Smooth muscle cell (in vitro differentiated cells): ENCODE results near the gene PKP3. TPM values are rescaled to one million over a fixed set of nuclear protein-coding genes. Genes with fewer than 3 reads are reported as not detected.
"Not testable (repeated sequence)": the region's sequence is repeated elsewhere in the genome, so short reads cannot be mapped to it uniquely, and the experiment has no call there.

ENCODE experiments used
- DNase-seq: peaks from one replicate; lab custom pipeline; 2025; ENCODE audit not compliant: unreplicated experiment; lab: John Stamatoyannopoulos, UW
- H2AFZ ChIP-seq: fragments of 200-600 bp; sonication (generic); 2 replicates; pipeline ENCODE4 v1.6.0; 2016; ENCODE audit warnings: antibody characterized with exemption, low read depth, mild to moderate bottlenecking
- H3F3A ChIP-seq: fragments of 200-600 bp; sonication (generic); 2 replicates; pipeline ENCODE4 v1.6.0; 2017; ENCODE audit warnings: antibody characterized with exemption, low read depth
- H3K27ac ChIP-seq: fragments of 200-600 bp; sonication (generic); 2 replicates; pipeline ENCODE4 v1.5.1; 2016; ENCODE audit warnings: low read depth, mild to moderate bottlenecking
- H3K27me3 ChIP-seq: fragments of 200-600 bp; sonication (generic); 2 replicates; pipeline ENCODE4 v1.6.1; 2016; ENCODE audit warnings: low read depth, mild to moderate bottlenecking
- H3K36me3 ChIP-seq: fragments of 200-600 bp; sonication (generic); 2 replicates; pipeline ENCODE4 v1.5.1; 2016; ENCODE audit warnings: low read depth
- H3K4me1 ChIP-seq: fragments of 200-600 bp; sonication (generic); 2 replicates; pipeline ENCODE4 v1.5.1; 2016; ENCODE audit warnings: low read depth
- H3K4me2 ChIP-seq: fragments of 200-600 bp; sonication (generic); 2 replicates; pipeline ENCODE4 v1.6.0; 2016; ENCODE audit warnings: mild to moderate bottlenecking
- H3K4me3 ChIP-seq: fragments of 200-600 bp; sonication (generic); 2 replicates; pipeline ENCODE4 v1.5.1; 2016; ENCODE audit warnings: mild to moderate bottlenecking
- H3K79me2 ChIP-seq: fragments of 200-600 bp; sonication (generic); 2 replicates; pipeline ENCODE4 v1.6.0; 2016; ENCODE audit warnings: low read depth, mild to moderate bottlenecking
- H3K9ac ChIP-seq: fragments of 200-600 bp; sonication (generic); 2 replicates; pipeline ENCODE4 v1.6.0; 2016; ENCODE audit warnings: low read depth
- H3K9me3 ChIP-seq: fragments of 200-600 bp; sonication (generic); replicated peaks from 2 replicates; pipeline ENCODE4 v1.5.1; 2016; ENCODE audit warnings: low read depth
- H4K20me1 ChIP-seq: fragments of 200-600 bp; sonication (generic); 2 replicates; pipeline ENCODE4 v1.6.0; 2016; ENCODE audit warnings: low read depth
- WGBS: methylation state at CpG from one replicate; pipeline ENCODE4 v1.1.7; 2016; ENCODE audit warnings: low lambda C conversion rate; 5-methylcytosine and 5-hydroxymethylcytosine counted together
- polyA plus RNA-seq: library from polyadenylated mRNA; unstranded; fragments of >200 nt; fragmentation: Nextera tagmentation; extraction: Ambion mirVana; gene quantifications from 2 replicates; pipeline ENCODE4 v1.2.1, GENCODE V29; 2016
- total RNA-seq: library from RNA; depleted of rRNA; stranded (reverse); fragments of >200 nt; gene quantifications from 2 replicates; pipeline ENCODE4 v1.2.3, GENCODE V29; 2014
- TF ChIP-seq, protein P1 (sequence below): fragments of 200-600 bp; sonication (generic); IDR thresholded peaks from 2 replicates; pipeline ENCODE4 v1.5.1; 2017; ENCODE audit warnings: borderline replicate concordance, mild to moderate bottlenecking, antibody characterized with exemption; ENCODE audit not compliant: insufficient read depth, poor library complexity, severe bottlenecking

The PKP3 gene
- total and polyA plus RNA-seq, 2 experiments from 2014 or later = 24.6 to 61.2 TPM

DNA sequence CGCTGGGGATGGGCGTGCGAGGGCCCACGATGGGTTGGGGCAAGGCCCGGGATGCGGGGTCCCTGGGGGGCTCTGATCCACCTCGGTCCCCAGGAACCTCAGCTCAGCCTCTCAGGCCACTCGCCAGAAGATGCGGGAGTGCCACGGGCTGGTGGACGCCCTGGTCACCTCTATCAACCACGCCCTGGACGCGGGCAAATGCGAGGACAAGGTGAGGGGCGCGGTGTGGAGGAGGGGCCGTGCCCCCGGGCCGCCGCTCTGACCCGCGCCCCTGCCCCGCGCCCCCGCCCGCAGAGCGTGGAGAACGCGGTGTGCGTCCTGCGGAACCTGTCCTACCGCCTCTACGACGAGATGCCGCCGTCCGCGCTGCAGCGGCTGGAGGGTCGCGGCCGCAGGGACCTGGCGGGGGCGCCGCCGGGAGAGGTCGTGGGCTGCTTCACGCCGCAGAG lies 6.3 kb downstream of the PKP3 start:
- Histone ChIP-seq H3K36me3 (no peaks in the 10 kb centered on the region), H3K4me2 (no peak overlapping the region), H4K20me1 (peaks cover 7% of the 10 kb centered on the region), H3F3A (no peaks in the 10 kb centered on the region), H2AFZ (no peak overlapping the region), H3K27ac (no peak overlapping the region), H3K4me1 (no peaks in the 10 kb centered on the region), H3K9me3 (no peaks in the 10 kb centered on the region), H3K79me2 (no peaks in the 10 kb centered on the region), H3K4me3 (no peak overlapping the region), H3K9ac (no peak overlapping the region), H3K27me3 (no peaks in the 10 kb centered on the region)
- 96% methylated on average over 19 of the region's 50 CpGs for WGBS
- no peak for DNase-seq
- TF ChIP-seq, protein P1, sequence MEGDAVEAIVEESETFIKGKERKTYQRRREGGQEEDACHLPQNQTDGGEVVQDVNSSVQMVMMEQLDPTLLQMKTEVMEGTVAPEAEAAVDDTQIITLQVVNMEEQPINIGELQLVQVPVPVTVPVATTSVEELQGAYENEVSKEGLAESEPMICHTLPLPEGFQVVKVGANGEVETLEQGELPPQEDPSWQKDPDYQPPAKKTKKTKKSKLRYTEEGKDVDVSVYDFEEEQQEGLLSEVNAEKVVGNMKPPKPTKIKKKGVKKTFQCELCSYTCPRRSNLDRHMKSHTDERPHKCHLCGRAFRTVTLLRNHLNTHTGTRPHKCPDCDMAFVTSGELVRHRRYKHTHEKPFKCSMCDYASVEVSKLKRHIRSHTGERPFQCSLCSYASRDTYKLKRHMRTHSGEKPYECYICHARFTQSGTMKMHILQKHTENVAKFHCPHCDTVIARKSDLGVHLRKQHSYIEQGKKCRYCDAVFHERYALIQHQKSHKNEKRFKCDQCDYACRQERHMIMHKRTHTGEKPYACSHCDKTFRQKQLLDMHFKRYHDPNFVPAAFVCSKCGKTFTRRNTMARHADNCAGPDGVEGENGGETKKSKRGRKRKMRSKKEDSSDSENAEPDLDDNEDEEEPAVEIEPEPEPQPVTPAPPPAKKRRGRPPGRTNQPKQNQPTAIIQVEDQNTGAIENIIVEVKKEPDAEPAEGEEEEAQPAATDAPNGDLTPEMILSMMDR = no peak

DNA sequence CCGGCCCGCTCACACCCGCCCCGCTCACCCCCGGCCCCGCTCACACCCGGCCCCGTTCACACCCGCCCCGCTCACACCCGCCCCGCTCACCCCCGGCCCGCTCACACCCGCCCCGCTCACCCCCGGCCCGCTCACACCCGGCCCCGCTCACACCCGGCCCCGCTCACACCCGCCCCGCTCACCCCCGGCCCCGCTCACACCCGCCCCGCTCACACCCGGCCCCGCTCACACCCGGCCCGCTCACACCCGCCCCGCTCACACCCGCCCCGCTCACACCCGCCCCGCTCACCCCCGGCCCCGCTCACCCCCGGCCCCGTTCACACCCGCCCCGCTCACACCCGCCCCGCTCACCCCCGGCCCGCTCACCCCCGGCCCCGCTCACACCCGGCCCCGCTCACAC lies 7.2 kb downstream of the PKP3 start:
- H3K36me3 ChIP-seq, H3K4me3 ChIP-seq, H3K4me1 ChIP-seq, H2AFZ ChIP-seq, DNase-seq, H3K4me2 ChIP-seq, H3K9me3 ChIP-seq, H3K79me2 ChIP-seq, H3K9ac ChIP-seq, H3K27ac ChIP-seq, H3F3A ChIP-seq, H3K27me3 ChIP-seq, H4K20me1 ChIP-seq: not testable (repeated sequence)
- WGBS = no CpG with 5 or more reads among the region's 52 CpGs

DNA sequence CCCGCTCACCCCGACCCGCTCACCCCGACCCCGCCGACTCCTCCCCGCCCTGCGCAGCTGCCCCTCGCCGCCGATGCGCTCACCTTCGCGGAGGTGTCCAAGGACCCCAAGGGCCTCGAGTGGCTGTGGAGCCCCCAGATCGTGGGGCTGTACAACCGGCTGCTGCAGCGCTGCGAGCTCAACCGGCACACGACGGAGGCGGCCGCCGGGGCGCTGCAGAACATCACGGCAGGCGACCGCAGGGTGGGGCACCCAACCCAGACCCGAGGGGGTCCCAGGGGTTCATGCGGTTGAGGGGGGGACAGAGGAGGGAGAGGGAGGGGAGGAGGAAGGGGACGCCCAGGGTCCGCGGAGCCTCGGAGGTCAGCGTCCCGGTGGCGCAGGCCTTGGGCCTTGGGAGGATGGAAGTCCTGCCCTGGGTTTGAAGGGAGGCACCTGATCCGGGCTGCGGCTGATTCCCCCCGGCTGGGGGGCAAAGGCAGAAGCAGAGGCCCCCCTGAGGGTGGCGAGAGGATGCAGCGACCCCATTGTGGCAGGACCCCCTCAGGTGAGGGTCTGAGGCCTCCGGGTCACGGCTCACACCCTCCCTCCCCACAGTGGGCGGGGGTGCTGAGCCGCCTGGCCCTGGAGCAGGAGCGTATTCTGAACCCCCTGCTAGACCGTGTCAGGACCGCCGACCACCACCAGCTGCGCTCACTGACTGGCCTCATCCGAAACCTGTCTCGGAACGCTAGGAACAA lies 9.2 kb downstream of the PKP3 start:
- Histone ChIP-seq H4K20me1 (no peaks in the 10 kb centered on the region), H3K4me2 (no peak overlapping the region), H3K9ac (no peak overlapping the region), H3F3A (no peaks in the 10 kb centered on the region), H2AFZ (no peak overlapping the region), H3K36me3 (no peaks in the 10 kb centered on the region), H3K27me3 (no peaks in the 10 kb centered on the region), H3K9me3 (no peaks in the 10 kb centered on the region), H3K4me3 (no peak overlapping the region), H3K4me1 (no peaks in the 10 kb centered on the region), H3K27ac (no peak overlapping the region), H3K79me2 (no peaks in the 10 kb centered on the region)
- 96% methylated on average over 33 of the region's 55 CpGs for WGBS
- TF ChIP-seq, protein P1 = no peak
- DNase-seq = no peak

DNA sequence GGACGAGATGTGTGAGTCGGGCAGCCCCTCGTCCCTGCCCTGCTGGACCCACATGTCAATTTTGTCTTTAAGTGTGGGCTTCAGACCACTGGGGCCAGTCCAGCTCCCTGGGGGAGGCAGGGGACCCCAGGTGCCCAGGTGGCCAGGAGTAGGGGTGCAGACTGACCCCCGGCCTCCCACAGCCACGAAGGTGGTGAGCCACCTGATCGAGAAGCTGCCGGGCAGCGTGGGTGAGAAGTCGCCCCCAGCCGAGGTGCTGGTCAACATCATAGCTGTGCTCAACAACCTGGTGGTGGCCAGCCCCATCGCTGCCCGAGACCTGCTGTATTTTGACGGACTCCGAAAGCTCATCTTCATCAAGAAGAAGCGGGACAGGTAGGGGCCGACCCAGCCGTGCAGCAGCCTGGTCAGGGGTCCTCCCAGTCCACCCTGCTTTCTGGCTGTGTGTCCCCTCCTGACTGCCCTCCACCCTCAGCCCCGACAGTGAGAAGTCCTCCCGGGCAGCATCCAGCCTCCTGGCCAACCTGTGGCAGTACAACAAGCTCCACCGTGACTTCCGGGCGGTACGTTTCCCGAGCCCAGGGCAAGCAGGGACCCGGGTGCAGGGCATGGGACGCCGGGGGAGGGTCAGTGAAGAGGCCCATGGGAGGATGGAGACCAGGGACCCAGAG lies 9.9 kb downstream of the PKP3 start:
- no peak for DNase-seq
- no peaks in the 10 kb centered on the region for H3K36me3 ChIP-seq
- H3K9ac ChIP-seq = no peak overlapping the region
- H3K27me3 ChIP-seq = no peaks in the 10 kb centered on the region
- H3K79me2 ChIP-seq = no peaks in the 10 kb centered on the region
- no peaks in the 10 kb centered on the region for H4K20me1 ChIP-seq
- H3F3A ChIP-seq = no peaks in the 10 kb centered on the region
- H3K9me3 ChIP-seq = no peaks in the 10 kb centered on the region
- no peak overlapping the region for H3K4me2 ChIP-seq
- H3K4me3 ChIP-seq = no peak overlapping the region
- H3K27ac ChIP-seq = no peak overlapping the region
- no peak overlapping the region for H2AFZ ChIP-seq
- H3K4me1 ChIP-seq = no peaks in the 10 kb centered on the region
- WGBS = 95% methylated on average over 27 of the region's 27 CpGs
- TF ChIP-seq, protein P1 = no peak
